SHP77 treated with DMSO at 0.1 percent for 48 hours (cell line): Measurements from ENCODE around the gene NAALADL2.

Source experiments
- DNase-seq: peaks from one replicate; lab custom pipeline; 2025; lab: John Stamatoyannopoulos, UW

Gene NAALADL2

GRCh38 chr3:174884776-174885568, 25.8 kb downstream of the NAALADL2 start:
- DNase-seq = no peak

DNA sequence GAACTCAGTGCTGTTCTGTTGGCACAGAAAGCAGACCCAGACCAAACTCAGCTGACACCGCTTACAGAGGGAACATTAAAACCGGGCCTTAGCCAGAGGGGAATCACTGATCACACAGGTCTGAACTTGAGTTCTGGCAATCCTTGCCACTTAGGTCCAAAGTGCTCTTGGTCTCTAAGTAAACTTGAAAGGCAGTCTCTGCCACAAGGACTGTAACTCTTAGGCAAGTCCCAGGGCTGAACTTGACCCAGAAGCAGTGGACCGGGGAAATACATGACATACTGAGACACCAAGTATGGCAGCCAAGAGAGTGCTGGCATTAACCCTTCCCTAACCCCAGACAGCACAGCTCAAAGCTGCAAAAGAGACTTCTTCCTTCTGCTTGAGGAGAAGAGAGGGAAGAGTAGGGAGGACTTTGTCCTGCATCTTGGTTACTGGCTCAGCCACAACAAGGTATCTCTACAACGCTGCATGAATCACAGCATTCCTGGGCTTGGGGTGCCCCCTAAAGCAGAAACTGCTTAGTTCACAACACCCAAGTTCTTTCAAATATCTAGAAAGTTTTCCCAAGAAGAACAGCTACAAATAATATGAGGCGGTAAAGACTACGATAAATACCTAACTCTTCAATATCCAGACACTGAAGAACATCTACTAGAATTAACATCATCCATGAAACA, 32.5 kb downstream of the NAALADL2 start:
- DNase-seq = no peak

- no peak for DNase-seq
Observed at GRCh38 chr3:174907027-174907426, 47.9 kb downstream of the NAALADL2 start.

DNA sequence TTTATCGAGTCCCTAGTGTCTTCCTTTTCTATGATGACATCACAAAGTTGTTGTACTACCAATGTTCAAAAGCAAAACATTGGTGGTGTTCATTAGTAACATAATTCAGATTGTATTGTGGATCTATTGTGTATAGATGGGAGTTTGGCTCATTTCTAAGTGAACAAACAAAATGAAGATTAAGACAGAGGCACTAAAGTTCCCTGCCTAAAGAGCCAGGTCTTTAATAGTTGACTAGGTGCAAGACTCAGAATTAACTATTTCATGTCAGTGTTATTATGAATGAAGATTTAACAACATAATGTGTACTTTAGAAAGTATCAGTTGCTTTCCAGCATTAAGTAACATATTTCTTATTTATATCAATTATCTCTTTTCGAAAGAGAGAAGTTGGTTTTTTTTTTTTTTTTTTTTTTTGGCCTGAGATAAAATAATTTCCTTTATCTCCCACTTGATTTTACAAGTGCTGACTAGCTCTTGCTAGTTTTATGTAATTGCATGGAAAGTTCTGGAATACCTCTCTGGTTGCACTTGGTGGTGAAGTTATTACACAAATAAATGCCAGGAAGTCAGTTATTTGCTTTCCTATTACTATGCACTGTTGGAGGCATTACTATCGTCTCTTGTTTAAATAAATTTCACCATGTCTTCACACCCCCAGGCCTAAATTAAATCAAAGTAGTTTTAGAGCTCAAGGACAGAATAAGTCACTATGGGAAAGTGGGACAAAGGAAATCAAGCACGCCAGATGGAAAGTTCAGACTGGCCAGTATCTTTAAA, 48.7 kb downstream of the NAALADL2 start:
- no peak for DNase-seq

DNA sequence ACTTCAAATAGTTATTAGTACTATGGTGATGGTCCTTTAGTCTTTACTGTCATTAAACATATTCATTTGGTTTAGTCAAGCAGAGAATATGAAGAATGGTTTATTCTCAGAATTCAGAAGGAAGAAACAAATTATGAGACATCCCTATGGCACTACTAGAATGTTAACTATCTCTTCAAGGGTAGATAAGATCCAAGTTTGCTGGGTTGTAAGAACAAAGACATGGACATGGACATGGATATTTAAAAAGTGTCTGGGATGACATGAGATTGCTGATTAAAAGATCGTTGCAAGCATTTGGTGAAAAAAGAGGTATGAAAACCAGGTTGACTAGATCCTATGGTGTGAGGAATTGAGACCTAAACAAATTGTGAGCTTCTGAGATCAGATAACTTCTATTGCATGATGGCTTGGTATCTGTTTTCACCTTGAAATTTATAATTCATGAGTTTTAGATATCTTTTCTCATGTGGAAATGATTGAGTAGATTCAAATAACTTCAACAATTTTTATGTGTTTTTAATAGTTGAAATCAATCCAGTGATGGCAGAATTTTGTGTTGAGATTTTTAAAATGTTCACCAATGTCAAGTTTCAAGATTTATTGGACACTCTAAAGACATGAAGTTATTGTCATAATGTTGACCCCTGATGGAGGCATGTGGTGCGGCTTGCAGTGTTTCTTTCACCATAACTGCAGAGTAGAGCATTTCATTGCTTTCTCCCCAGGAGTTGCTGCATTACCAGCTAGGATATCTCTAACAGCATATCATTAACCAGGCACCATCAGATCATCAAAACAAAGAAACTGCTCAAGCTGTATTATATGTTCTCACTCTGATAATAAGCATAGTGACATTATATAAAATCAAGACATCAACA, 72.6 kb downstream of the NAALADL2 start:
- no peak for DNase-seq

- DNase-seq = no peak
Observed at GRCh38 chr3:174936590-174936989, 77.5 kb downstream of the NAALADL2 start.

GRCh38 chr3:174937478-174937877, 78.3 kb downstream of the NAALADL2 start:
- DNase-seq = no peak

DNA sequence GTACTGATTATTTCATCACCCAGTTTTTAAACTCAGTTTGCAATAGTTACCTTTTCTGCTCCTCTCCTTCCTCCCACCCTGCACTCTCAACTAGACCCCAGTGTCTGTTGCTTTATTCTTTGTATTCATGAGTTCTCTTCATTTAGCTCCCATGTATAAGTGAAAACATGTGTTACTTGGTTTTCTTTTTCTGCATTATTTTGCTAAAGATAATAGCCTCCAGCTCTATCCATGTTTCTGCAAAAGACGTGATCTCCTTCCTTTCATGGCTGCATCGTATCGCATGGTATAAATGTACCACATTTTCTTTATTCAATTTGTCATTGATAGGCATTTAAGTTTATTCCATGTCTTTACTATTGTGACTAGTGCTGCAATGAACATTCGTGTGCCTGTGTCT, 79.0 kb downstream of the NAALADL2 start:
- no peak for DNase-seq

- no peak for DNase-seq
Observed at GRCh38 chr3:174940151-174940550, 81.0 kb downstream of the NAALADL2 start.

GRCh38 chr3:174945276-174945675, 86.1 kb downstream of the NAALADL2 start:
- no peak for DNase-seq

DNA sequence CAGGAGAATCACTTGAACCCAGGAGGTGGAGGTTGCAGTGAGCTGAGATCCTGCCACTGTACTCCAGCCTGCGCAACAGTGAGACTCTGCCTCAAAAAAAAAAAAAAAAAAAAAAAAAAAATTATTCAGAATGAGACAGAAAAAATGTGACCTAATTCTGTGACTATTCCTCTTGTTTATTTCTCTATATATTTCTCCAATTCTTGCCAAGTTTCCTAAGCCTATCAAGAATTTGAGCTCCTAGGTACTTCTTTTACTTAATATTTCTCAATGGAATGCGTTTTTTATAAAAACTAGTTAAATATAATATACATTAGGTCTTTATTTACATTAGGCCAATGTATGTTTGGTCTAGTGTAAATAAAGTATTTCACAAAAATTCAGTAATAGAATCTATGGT, 86.8 kb downstream of the NAALADL2 start:
- no peak for DNase-seq

GRCh38 chr3:174949523-174949922, 90.4 kb downstream of the NAALADL2 start:
- no peak for DNase-seq

- DNase-seq = no peak
Observed at GRCh38 chr3:174951034-174951433, 91.9 kb downstream of the NAALADL2 start.

DNA sequence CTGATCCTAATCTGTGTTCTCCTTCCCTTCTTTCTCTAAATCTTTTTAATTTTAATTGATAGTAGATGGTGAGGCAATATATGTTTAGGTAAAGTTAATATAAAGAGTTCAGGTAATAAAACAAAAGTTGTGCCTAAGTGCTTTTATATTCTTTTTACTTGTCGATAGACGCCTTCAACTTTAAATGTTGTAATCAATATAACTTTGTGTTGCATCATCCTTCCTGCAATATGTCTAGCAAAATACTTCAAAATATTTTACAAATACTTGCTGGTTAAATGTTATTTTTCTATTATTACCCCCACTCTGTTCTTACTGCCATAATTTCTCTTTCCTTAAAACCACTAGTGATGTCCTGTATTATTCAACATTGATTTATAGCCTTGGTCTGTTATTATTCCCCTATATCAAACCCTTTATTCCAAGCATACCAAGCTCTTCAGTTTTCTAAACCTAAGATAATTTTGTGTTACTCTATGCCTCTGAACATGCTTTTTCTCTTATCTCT, 92.4 kb downstream of the NAALADL2 start:
- no peak for DNase-seq

DNA sequence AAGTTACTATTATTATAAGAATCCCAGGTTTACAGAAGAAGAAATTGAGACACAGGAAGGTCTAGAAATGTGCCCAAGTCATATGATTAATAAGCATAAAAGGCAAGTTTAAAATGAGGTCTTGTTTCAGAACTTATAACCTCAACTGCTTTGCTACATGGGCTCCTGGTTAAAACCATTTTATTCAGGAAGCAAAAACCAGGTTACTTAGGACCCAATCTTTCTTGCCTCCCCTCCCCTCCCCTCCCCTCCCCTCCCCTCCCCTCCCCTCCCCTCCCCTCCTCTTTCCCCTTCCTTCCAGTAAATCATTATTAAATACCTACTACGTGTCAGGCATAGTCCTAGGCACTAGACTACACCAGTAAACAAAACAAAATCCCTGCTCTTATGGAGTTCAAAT, 93.9 kb downstream of the NAALADL2 start:
- no peak for DNase-seq

GRCh38 chr3:174955513-174956016, 96.4 kb downstream of the NAALADL2 start:
- DNase-seq = no peak

GRCh38 chr3:174957081-174957480, 97.9 kb downstream of the NAALADL2 start:
- DNase-seq = no peak

- DNase-seq = no peak
Observed at GRCh38 chr3:174957551-174958001, 98.4 kb downstream of the NAALADL2 start.

DNA sequence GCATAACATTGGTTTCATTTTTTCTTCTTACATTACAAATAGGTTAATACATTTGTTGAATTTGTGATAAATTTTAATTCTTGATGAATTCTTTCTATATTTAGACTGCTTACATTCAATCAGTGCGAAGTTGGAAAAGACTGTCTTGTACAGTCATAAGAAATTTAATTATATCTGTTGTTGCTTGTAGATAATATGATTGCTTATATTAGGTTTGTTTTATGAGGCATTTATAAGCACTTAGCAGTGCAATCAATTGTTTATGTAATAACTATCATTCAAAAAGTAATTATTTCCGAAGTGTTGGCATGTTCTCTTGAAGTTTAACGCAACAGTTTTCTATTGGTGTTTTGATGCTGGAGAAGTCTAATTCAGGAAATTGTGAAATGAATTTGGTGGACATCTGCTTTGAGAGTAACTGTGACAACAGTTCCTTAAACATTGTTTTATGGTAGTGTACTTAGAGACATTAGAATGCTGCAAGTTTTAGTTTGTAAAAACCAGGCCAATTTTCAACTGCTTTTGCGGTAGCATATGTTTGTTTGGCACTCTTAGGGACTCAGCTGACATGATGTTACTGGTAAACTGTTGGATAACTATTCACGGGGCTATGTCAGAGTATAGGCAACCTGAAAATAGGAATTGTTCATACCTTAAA, 99.7 kb downstream of the NAALADL2 start:
- no peak for DNase-seq

DNA sequence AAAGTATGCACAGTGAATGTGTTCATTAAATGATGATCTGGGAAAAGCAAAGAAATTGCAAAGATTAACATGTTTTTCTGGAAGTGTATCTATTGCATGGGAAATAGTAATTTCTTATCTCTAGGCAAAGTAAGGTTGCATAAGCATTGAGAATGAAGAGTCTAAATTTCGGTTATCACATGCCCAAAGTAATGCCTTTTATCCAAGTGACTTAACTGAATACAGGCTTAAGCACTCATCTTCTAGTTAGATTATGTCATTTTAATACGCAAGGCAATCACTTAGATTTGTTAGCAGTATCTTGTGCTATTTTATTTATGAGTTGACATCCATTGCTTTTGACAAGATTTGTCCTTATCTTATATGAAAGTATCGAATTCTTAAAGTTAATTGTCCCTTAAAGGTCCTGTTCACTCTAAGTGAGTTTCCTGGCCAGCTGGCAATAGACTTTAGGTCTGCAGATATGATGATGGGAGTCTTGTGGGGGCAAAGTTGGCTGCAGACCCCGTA, 100.5 kb downstream of the NAALADL2 start:
- DNase-seq = no peak

GRCh38 chr3:174960898-174961297, 101.8 kb downstream of the NAALADL2 start:
- no peak for DNase-seq
